HG02884 (cell line): Measurements from ENCODE around the gene SLC9A1.

ENCODE experiments used
- ATAC-seq: cut with Tn5 transposase; IDR thresholded peaks from one replicate; pipeline ENCODE4 v1.9.1; 2021; ENCODE audit warnings: mild to moderate bottlenecking, moderate library complexity; ENCODE audit not compliant: unreplicated experiment

The SLC9A1 gene

GRCh38 chr1:27084107-27084506 is 70.8 kb downstream of the SLC9A1 start:
- no peak for ATAC-seq

GRCh38 chr1:27077968-27078367 is 77.0 kb downstream of the SLC9A1 start:
- ATAC-seq: no peak

DNA sequence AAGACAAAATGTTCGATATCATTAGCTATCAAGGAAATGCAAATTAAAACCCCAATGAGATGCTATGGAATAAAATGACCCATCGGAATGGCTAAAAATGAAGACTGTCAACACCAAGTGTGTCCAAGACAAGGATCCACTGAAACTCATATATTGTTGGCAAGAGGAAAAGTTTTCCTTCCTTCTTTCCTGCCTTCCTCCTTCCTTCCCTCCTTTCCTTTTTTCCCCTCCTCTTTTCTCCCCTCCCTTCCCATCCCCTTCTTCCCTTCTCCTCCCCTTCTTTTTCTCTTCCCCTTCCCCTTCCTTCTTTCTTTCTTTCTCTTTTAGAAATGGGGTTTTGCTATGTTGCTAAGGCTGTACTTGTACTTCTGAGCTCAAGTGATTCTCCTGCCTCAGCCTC is 78.1 kb downstream of the SLC9A1 start:
- ATAC-seq: no peak

GRCh38 chr1:27074175-27074780 is 80.6 kb downstream of the SLC9A1 start:
- no peak for ATAC-seq

GRCh38 chr1:27071049-27071416 is 83.9 kb downstream of the SLC9A1 start:
- ATAC-seq: no peak

GRCh38 chr1:27070390-27071048 is 84.4 kb downstream of the SLC9A1 start:
- no peak for ATAC-seq

DNA sequence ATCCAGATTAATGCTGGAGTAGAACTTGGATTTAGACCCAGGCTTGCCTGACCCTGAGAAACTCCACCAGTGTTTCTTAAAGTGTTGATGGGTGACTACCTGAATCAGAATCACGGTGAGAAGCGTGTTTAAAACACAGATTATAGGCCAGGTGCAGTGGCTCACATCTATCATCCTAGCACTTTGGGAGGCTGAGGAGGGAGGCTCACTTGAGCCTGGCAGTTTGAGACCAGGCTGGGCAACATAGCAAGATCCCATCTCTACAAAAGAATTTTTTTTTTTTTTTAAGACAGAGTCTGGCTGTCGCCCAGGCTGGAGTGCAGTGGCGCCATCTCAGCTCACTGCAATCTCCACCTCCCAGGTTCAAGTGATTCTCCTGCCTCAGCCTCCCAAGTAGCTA is 86.0 kb downstream of the SLC9A1 start:
- ATAC-seq: no peak

GRCh38 chr1:27065999-27066630 is 88.8 kb downstream of the SLC9A1 start:
- no peak for ATAC-seq

GRCh38 chr1:27060891-27061290 is 94.0 kb downstream of the SLC9A1 start:
- no peak for ATAC-seq

DNA sequence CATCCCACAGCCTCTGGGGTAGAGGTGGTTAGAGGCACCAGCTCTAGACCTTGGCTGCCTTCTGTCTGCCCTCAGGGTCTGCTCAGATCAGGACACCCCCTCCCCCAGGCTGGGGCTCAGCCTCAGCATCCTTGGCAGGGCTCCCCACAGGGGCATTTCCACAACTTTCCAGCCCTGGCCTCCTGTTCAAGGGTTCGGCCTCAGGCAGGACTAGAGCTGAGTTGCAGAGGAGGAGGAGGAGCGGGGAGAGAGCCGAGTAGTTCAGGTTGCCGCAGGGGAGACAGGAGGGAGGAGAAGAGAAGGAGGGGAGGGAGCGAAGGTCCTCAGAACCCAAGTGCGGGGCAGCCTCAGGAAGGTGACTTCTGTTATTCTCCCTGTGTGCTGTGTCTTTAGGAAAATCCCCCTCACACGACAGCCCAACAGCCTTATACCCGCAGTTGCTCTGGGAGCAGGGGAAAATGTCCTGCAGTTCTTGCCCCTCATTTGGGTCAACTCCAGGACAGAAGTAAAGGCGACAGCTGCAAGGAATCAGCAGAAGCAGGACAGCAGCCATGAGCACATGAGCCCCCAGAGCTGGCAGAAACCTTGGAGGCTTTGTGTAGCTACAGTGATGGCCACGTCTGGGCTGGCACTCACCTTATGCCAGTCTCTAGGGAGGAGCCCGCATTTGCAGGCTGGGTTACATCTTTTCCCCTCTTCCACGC is 95.8 kb downstream of the SLC9A1 start:
- no peak for ATAC-seq

- ATAC-seq: no peak
Observed at GRCh38 chr1:27057801-27058625, 96.9 kb downstream of the SLC9A1 start.

DNA sequence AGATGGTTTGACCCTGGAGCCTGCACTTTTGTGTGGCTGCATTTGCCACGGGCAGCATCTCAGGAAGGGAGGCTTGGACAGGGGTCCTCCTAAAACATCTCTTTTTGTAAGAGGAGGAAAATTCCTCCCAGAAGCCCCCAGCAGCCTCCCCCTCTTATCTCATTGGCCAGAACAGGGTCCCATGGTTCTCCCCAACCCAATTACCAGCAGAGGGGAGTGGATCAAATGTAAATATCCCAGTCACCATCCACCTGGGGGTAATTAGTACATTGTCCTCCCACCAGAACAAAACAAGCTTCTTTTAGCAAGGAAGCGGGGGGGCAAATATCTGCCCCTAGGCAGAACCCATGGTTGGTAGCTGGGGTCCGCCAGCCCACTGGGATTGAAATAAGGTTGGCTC is 97.5 kb downstream of the SLC9A1 start:
- no peak for ATAC-seq

DNA sequence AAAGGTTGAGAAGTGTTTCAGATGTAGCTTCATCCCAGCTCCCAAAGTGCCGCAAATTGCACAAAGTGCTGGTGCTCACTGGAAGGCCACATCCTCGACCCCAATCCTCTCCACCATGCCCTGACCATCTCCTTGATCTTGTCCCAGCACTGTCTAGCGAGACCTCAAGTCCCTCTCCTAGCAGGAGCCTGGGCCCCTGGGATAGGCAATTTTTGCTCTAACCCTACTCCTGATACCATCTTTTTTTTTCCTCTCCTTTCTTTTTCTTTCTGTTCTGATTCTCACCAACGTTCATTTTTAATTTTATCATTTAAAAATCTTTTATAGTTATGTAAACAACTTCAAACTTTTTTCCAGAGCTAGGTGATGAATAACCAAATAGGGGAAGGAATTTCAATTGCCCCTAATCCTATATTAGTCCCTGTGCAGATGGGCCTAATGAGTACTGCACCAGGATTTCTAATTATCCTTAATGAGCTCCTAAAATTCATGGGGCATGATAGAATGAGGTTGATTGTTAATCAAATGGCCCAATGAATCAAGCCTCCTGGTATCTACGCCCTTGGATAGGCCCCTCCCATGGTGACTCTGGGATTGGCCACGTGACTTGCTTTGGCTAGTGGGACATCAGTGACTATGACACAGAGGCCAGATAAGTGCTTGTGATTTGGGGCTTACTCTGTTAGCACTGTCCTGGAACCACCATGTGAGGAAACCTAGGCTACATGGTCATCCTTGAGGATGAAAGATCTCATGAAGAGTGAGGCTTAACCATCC is 100.8 kb downstream of the SLC9A1 start:
- no peak for ATAC-seq

- ATAC-seq: no peak
Observed at GRCh38 chr1:27052527-27052926, 102.4 kb downstream of the SLC9A1 start.

DNA sequence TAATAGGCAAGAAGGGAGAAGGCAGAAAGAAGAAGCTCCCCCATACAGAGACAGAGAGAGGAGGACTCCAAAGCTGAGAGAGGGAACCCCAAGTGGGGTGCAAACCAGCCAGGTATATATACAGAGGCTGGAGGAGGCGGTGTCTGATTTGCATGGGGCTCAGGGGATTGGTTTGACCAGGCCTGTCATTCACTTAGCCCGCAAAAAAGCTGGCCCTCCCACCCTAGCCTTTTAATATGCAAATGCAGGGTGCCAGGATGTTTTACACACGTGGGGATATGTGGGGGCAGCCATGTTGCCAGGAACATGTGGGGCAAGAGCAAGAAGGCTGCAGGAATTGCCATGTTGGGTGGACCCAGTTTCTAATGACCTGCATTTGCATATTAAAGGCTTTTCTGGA is 105.3 kb downstream of the SLC9A1 start:
- no peak for ATAC-seq

DNA sequence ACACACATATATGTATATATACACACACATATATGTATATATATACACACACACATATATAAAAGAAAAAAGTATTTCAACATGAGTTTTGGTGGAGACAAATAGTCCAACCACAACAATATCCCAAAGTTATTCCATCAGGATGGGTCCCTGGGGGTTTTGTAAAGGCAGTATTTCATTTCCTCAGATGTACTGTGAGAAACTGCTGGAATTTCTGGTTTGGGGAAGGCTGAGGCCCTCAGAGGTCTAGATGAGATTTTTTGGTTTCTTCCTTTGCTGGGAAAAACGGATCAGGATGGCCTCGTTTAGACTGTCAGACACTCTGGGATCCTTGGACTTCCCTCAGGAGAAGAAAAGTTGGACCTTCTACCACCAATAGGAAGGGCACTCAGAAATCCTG is 105.8 kb downstream of the SLC9A1 start:
- no peak for ATAC-seq
